Endodermal cell (in vitro differentiated cells): ENCODE measurements around the gene MSX2. TPM values are rescaled to one million over a fixed set of nuclear protein-coding genes. Genes with fewer than 3 reads are reported as not detected.

Experiments used
- DNase-seq: peaks from one replicate; pipeline ENCODE4 v3.0.0-alpha.2; 2017
- H3K27ac ChIP-seq: 2 replicates; pipeline ENCODE4 v1.5.1; 2013; ENCODE audit warnings: mild to moderate bottlenecking, low read depth, low read length, moderate library complexity
- H3K27me3 ChIP-seq: 2 replicates; pipeline ENCODE4 v1.6.1; 2013; ENCODE audit warnings: mild to moderate bottlenecking, low read length, moderate library complexity; ENCODE audit not compliant: insufficient read depth, control insufficient read depth, poor library complexity, severe bottlenecking
- H3K36me3 ChIP-seq: 2 replicates; pipeline ENCODE4 v1.7.0; 2013; ENCODE audit warnings: mild to moderate bottlenecking, low read length, moderate library complexity; ENCODE audit not compliant: control insufficient read depth, insufficient read depth
- H3K4me1 ChIP-seq: one replicate; pipeline ENCODE4 v1.7.0; 2013; ENCODE audit warnings: low read length; ENCODE audit not compliant: control insufficient read depth, insufficient read depth
- H3K4me3 ChIP-seq: 2 replicates; pipeline ENCODE4 v1.5.1; 2013; ENCODE audit warnings: mild to moderate bottlenecking, low read length, moderate library complexity
- H3K9ac ChIP-seq: 2 replicates; pipeline ENCODE4 v1.6.1; 2013; ENCODE audit warnings: mild to moderate bottlenecking, low read length, moderate library complexity; ENCODE audit not compliant: poor library complexity, severe bottlenecking; ENCODE audit errors: extremely low read depth
- H3K9me3 ChIP-seq: 2 replicates; pipeline ENCODE4 v1.6.1; 2013; ENCODE audit warnings: mild to moderate bottlenecking, low read length, moderate library complexity; ENCODE audit not compliant: control insufficient read depth
- H3K27ac Mint-ChIP-seq: 2 replicates; pipeline ENCODE4 v1.8.0; 2020; ENCODE audit warnings: mixed read lengths
- H3K27me3 Mint-ChIP-seq: 2 replicates; pipeline ENCODE4 v1.8.0; 2021; ENCODE audit warnings: mild to moderate bottlenecking, mixed read lengths; ENCODE audit not compliant: insufficient read depth
- H3K36me3 Mint-ChIP-seq: 2 replicates; pipeline ENCODE4 v1.8.0; 2020; ENCODE audit warnings: low read depth, mixed read lengths
- H3K4me1 Mint-ChIP-seq: 2 replicates; pipeline ENCODE4 v1.8.0; 2020; ENCODE audit warnings: mixed read lengths
- H3K4me3 Mint-ChIP-seq: 2 replicates; pipeline ENCODE4 v1.8.0; 2020; ENCODE audit warnings: mild to moderate bottlenecking, moderate library complexity, mixed read lengths
- H3K9me3 Mint-ChIP-seq: 2 replicates; pipeline ENCODE4 v1.8.0; 2020; ENCODE audit warnings: mild to moderate bottlenecking, mixed read lengths
- WGBS, 2 experiments: methylation state at CpG; one replicate each; pipeline versions ENCODE4 v1.1.5 to v1.1.7; 2013; ENCODE audit warnings: missing lambda C conversion rate in 2 of 2, mixed read lengths in 1 of 2; ENCODE audit not compliant: insufficient coverage in 1 of 2, insufficient read length in 1 of 2; 5-methylcytosine and 5-hydroxymethylcytosine counted together
- total RNA-seq, 2 donors: library from RNA; stranded (reverse); fragmentation: NEBNext Ultra II Directional in 1 of 2; extraction: Animal tissue kit (Norgen Biotek cat#: 25700) in 1 of 2; gene quantifications; 2 replicates in 1 of 2; 3 replicates in 1 of 2; pipeline ENCODE4 v1.2.1, GENCODE V29; 2021
- TF ChIP-seq, protein P1 (sequence below): fragments of 200-600 bp; sonication (generic); conservative IDR thresholded peaks from 2 replicates; pipeline ENCODE4 v1.5.0; 2021; ENCODE audit warnings: antibody characterized with exemption, mild to moderate bottlenecking

The MSX2 gene
- total RNA-seq, 2 donors from 2014 or later = 4.2 to 20.0 TPM

- no peak overlapping the region for H3K4me3 ChIP-seq
- TF ChIP-seq, protein P1, sequence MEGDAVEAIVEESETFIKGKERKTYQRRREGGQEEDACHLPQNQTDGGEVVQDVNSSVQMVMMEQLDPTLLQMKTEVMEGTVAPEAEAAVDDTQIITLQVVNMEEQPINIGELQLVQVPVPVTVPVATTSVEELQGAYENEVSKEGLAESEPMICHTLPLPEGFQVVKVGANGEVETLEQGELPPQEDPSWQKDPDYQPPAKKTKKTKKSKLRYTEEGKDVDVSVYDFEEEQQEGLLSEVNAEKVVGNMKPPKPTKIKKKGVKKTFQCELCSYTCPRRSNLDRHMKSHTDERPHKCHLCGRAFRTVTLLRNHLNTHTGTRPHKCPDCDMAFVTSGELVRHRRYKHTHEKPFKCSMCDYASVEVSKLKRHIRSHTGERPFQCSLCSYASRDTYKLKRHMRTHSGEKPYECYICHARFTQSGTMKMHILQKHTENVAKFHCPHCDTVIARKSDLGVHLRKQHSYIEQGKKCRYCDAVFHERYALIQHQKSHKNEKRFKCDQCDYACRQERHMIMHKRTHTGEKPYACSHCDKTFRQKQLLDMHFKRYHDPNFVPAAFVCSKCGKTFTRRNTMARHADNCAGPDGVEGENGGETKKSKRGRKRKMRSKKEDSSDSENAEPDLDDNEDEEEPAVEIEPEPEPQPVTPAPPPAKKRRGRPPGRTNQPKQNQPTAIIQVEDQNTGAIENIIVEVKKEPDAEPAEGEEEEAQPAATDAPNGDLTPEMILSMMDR = no peak
- WGBS, 2 experiments = 78 to 86% methylated on average over 3 of the region's 3 CpGs
- Mint-ChIP-seq H3K4me3 (no peak overlapping the region), H3K27me3 (peaks cover 37% of the 10 kb centered on the region), H3K9me3 (no peaks in the 10 kb centered on the region), H3K27ac (no peak overlapping the region), H3K4me1 (peaks cover 54% of the 10 kb centered on the region), H3K36me3 (no peaks in the 10 kb centered on the region)
- H3K36me3 ChIP-seq = no peaks in the 10 kb centered on the region
- no peak for DNase-seq
- H3K9me3 ChIP-seq = no peaks in the 10 kb centered on the region
- peaks cover 41% of the 10 kb centered on the region for H3K27me3 ChIP-seq
- no peaks in the 10 kb centered on the region for H3K4me1 ChIP-seq
- no peak overlapping the region for H3K27ac ChIP-seq
- H3K9ac ChIP-seq = no peak overlapping the region
Measured at GRCh38 chr5:174715804-174716203, 8.6 kb upstream of the MSX2 start.

DNA sequence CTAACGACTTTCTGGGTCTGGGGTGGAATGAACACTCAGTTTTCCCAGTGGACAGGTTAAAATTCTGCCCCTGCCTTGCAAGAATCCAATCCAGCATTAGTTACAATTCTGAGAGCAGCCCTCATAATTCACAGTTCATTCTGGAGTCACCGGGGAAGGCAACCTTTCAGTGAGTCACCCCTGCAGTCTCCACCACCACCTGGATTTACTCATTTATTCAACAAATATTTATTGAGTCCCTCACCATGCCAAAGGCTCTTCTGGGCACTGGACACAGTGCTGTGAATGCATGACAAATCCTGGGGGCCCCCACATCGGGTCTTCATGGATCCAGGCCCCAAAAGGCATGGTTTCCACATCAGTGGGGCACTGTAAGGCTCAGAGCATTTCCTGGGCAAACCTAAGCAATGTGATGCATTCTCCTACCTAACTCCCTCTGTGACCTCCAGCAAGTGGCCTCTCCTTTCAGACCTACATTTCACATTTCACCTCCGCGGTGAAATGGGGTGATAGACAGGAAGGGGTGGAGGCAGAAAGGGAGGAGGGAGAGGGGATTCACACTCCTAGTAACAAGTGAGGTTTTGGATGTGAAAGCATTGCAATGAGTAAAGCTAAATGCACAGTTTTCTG is 6.4 kb upstream of the MSX2 start:
- no peak overlapping the region for H3K9ac ChIP-seq
- Mint-ChIP-seq H3K4me1 (peaks cover 63% of the 10 kb centered on the region), H3K36me3 (no peaks in the 10 kb centered on the region), H3K27ac (no peak overlapping the region), H3K9me3 (no peaks in the 10 kb centered on the region), H3K4me3 (no peak overlapping the region), H3K27me3 (peaks cover 51% of the 10 kb centered on the region)
- TF ChIP-seq, protein P1 = no peak
- no peaks in the 10 kb centered on the region for H3K4me1 ChIP-seq
- H3K27me3 ChIP-seq = peaks cover 60% of the 10 kb centered on the region
- WGBS, 2 experiments = 37 to 72% methylated on average over 2 to 5 of the region's 5 CpGs
- H3K36me3 ChIP-seq = no peaks in the 10 kb centered on the region
- H3K9me3 ChIP-seq = no peaks in the 10 kb centered on the region
- no peak overlapping the region for H3K27ac ChIP-seq
- no peak overlapping the region for H3K4me3 ChIP-seq
- DNase-seq = peak; percentile 70

GRCh38 chr5:174718880-174719610 is 5.3 kb upstream of the MSX2 start:
- peaks cover 66% of the 10 kb centered on the region for H3K4me1 Mint-ChIP-seq
- no peaks in the 10 kb centered on the region for H3K9me3 ChIP-seq
- peaks cover 71% of the 10 kb centered on the region for H3K27me3 ChIP-seq

More at GRCh38 chr5:174718880-174719610, 5.3 kb upstream of the MSX2 start:
- Histone ChIP-seq H3K4me3 (no peak overlapping the region), H3K36me3 (no peaks in the 10 kb centered on the region), H3K9ac (no peak overlapping the region), H3K27ac (no peak overlapping the region), H3K4me1 (no peaks in the 10 kb centered on the region)
- Mint-ChIP-seq H3K27ac (no peak overlapping the region), H3K27me3 (peaks cover 62% of the 10 kb centered on the region), H3K36me3 (no peaks in the 10 kb centered on the region), H3K9me3 (no peaks in the 10 kb centered on the region), H3K4me3 (no peak overlapping the region)
- peak; percentile 73 for DNase-seq
- TF ChIP-seq, protein P1 = no peak
- 50% methylated on average over 7 to 10 of the region's 10 CpGs for WGBS, 2 experiments
